Kidney (tissue), 14 donors: ENCODE results near the gene MAML3. TPM values are rescaled to one million over a fixed set of nuclear protein-coding genes. Genes with fewer than 3 reads are reported as not detected.
A peak's percentile ranks its signal among the peaks of the same experiment; 100 is the strongest.

Experiments
- DNase-seq, 5 donors: peaks; one replicate each; pipeline ENCODE4 v3.0.0-alpha.2; 2013 to 2020
- FAIRE-seq: peaks from 2 replicates; lab custom pipeline; 2012; peaks lifted over from hg19 to GRCh38; lab: Jason Lieb, UNC
- H3K27ac ChIP-seq, 2 donors: one replicate each; pipeline ENCODE4 v1.7.0; 2013; ENCODE audit warnings: low read depth in 2 of 2, low read length in 2 of 2, inconsistent platforms in 1 of 2
- H3K27me3 ChIP-seq: one replicate; pipeline ENCODE4 v1.7.1; 2013; ENCODE audit warnings: low read length, inconsistent platforms; ENCODE audit not compliant: control insufficient read depth, insufficient read depth
- H3K36me3 ChIP-seq, 3 donors: one replicate each; pipeline versions ENCODE4 v1.7.0 to v1.7.1; 2013; ENCODE audit warnings: low read length in 3 of 3, control low read depth in 1 of 3, inconsistent platforms in 1 of 3; ENCODE audit not compliant: insufficient read depth in 3 of 3, control insufficient read depth in 2 of 3
- H3K4me1 ChIP-seq, 3 donors: one replicate each; pipeline versions ENCODE4 v1.7.0 to v1.7.1; 2013; ENCODE audit warnings: low read length in 3 of 3, inconsistent platforms in 1 of 3, low read depth in 1 of 3; ENCODE audit not compliant: control insufficient read depth in 2 of 3, insufficient read depth in 2 of 3
- H3K4me3 ChIP-seq, 3 donors: one replicate each; pipeline versions ENCODE4 v1.7.0 to v1.8.1; 2013; ENCODE audit warnings: low read length in 3 of 3, control low read depth in 1 of 3, inconsistent platforms in 1 of 3
- H3K9ac ChIP-seq, 3 donors: one replicate each; pipeline versions ENCODE4 v1.7.0 to v1.7.1; 2013; ENCODE audit warnings: low read length in 3 of 3, control low read depth in 1 of 3, inconsistent platforms in 1 of 3
- H3K9me3 ChIP-seq, 3 donors: one replicate each; pipeline versions ENCODE4 v1.7.0 to v1.7.1; 2013; ENCODE audit warnings: low read length in 3 of 3, control low read depth in 1 of 3, inconsistent platforms in 1 of 3; ENCODE audit not compliant: control insufficient read depth in 2 of 3, insufficient read depth in 1 of 3
- CTCF ChIP-seq: IDR thresholded peaks from 3 replicates; pipeline ENCODE4 v1.5.1; 2012; ENCODE audit warnings: mild to moderate bottlenecking, moderate library complexity, borderline replicate concordance; ENCODE audit not compliant: insufficient read depth; ENCODE audit errors: extremely low read depth
- intact Hi-C: fragments of 100-400 bp; cut with DNase I; formaldehyde crosslinking; loops from one replicate; pipeline ENCODE4 v1.11.1; 2022
- polyA plus RNA-seq: library from polyadenylated mRNA; stranded (reverse); fragments of 350-450 nt; fragmentation: Illumina TruSeq; extraction: RNeasy Lipid Tissue Mini Kit (QIAGEN cat#74804); gene quantifications from one replicate; pipeline ENCODE4 v1.2.3, GENCODE V29; 2014; ENCODE audit warnings: low read depth, low replicate concordance; ENCODE audit not compliant: insufficient read depth
- total RNA-seq: library from RNA; stranded (reverse); fragmentation: NEBNext Ultra II Directional; extraction: Animal tissue kit (Norgen Biotek cat#: 25700); gene quantifications from one replicate; pipeline ENCODE4 v1.2.1, GENCODE V29; 2021
- donor health status: control.
- donor health status: control.
- donor health status: control.
- donor health status: control.
- donor health status: control.
- donor health status: DM: yes; HTN: yes; CAD: no.
- donor health status: Normal renal cell carcinoma (clear cell type).

Gene MAML3
- total and polyA plus RNA-seq, 2 donors from 2014 or later: 1.4 to 10.4 TPM

- FAIRE-seq: no peak
- Histone ChIP-seq H3K4me1 (peaks cover 7 to 25% (median 18%) of the 10 kb centered on the region in 3 donors), H3K9ac (no peak overlapping the region), H3K36me3 (no peaks in the 10 kb centered on the region), H3K27ac (no peak overlapping the region), H3K4me3 (no peak overlapping the region), H3K27me3 (no peaks in the 10 kb centered on the region), H3K9me3 (no peaks in the 10 kb centered on the region)
- intact Hi-C loops: no loop called here
- no peak for DNase-seq
- TF ChIP-seq CTCF: no peak
These were observed 483.2 kb downstream of the MAML3 start for GRCh38 chr4:139670775-139671174.

GRCh38 chr4:139669890-139670289, 484.1 kb downstream of the MAML3 start:
- Histone ChIP-seq H3K9me3 (no peaks in the 10 kb centered on the region), H3K27ac (no peak overlapping the region), H3K27me3 (no peaks in the 10 kb centered on the region), H3K9ac (no peak overlapping the region), H3K4me1 (peaks cover 7 to 25% (median 22%) of the 10 kb centered on the region in 3 donors), H3K36me3 (no peaks in the 10 kb centered on the region), H3K4me3 (no peak overlapping the region)
- DNase-seq (no peak), FAIRE-seq (no peak)
- TF ChIP-seq CTCF: no peak
- intact Hi-C loops: no loop called here

- Histone ChIP-seq H3K4me3 (peak overlapping the region in 1 of 3 donors; percentile 2), H3K27me3 (no peaks in the 10 kb centered on the region), H3K4me1 (peaks cover 7 to 25% (median 22%) of the 10 kb centered on the region in 3 donors), H3K9me3 (no peaks in the 10 kb centered on the region), H3K9ac (no peak overlapping the region), H3K36me3 (no peaks in the 10 kb centered on the region), H3K27ac (no peak overlapping the region)
- DNase-seq (no peak), FAIRE-seq (no peak)
- TF ChIP-seq CTCF: no peak
- intact Hi-C loops: no loop called here
These were observed 484.6 kb downstream of the MAML3 start for GRCh38 chr4:139669335-139669734.

GRCh38 chr4:139668658-139669201, 485.3 kb downstream of the MAML3 start:
- peak overlapping the region; percentile 0 to 11 for H3K27ac ChIP-seq
- no peak overlapping the region for H3K9ac ChIP-seq
- peaks cover 7 to 25% (median 22%) of the 10 kb centered on the region in 3 donors for H3K4me1 ChIP-seq

More at GRCh38 chr4:139668658-139669201, 485.3 kb downstream of the MAML3 start:
- H3K9me3 ChIP-seq: no peaks in the 10 kb centered on the region
- TF ChIP-seq CTCF: no peak
- no peaks in the 10 kb centered on the region for H3K36me3 ChIP-seq
- no peak for DNase-seq
- peak overlapping the region in 1 of 3 donors; percentile 2 for H3K4me3 ChIP-seq
- FAIRE-seq: no peak
- intact Hi-C loops: no loop called here
- no peaks in the 10 kb centered on the region for H3K27me3 ChIP-seq
